HepG2 (cell line): ENCODE results near the gene SLC6A8. TPM values are rescaled to one million over a fixed set of nuclear protein-coding genes. Genes with fewer than 3 reads are reported as not detected.

Source experiments
- ATF4 ChIP-seq, 2 experiments: fragments of 450-650 bp in 1 of 2; sonication (generic) in 1 of 2; formaldehyde crosslinking; IDR thresholded peaks; 2 replicates each; pipeline versions ENCODE4 v1.5.0 to v1.8.0; 2020 to 2022; ENCODE audit warnings: mild to moderate bottlenecking in 1 of 2, missing genetic modification reagents in 1 of 2
- ATF7-NPFF ChIP-seq: sonication (generic); formaldehyde crosslinking; IDR thresholded peaks from 2 replicates; pipeline ENCODE4 v1.8.1; 2023; ENCODE audit warnings: mild to moderate bottlenecking, low read depth, missing genetic modification reagents, moderate library complexity
- ATM ChIP-seq: fragments of 450-650 bp; IDR thresholded peaks from 2 replicates; pipeline ENCODE4 v1.7.1; 2017; ENCODE audit warnings: mild to moderate bottlenecking, borderline replicate concordance
- CBX1 ChIP-seq: IDR thresholded peaks from one replicate; pipeline ENCODE4 v1.6.1; 2016; ENCODE audit warnings: antibody characterized with exemption, low read depth
- CHCHD3 ChIP-seq: sonication (generic); formaldehyde crosslinking; IDR thresholded peaks from 2 replicates; pipeline ENCODE4 v1.8.0; 2022; ENCODE audit warnings: mild to moderate bottlenecking, missing genetic modification reagents, moderate library complexity
- ELF1 ChIP-seq: sonication (generic); formaldehyde crosslinking; IDR thresholded peaks from 2 replicates; pipeline ENCODE4 v1.4.0; 2020; ENCODE audit warnings: missing genetic modification reagents
- ERF ChIP-seq: IDR thresholded peaks from 2 replicates; pipeline ENCODE4 v1.6.1; 2018; ENCODE audit warnings: missing biosample characterization, missing genetic modification reagents
- GABPA ChIP-seq, 2 experiments: IDR thresholded peaks; 2 replicates each; pipeline ENCODE4 v1.6.1; 2011 to 2016; ENCODE audit warnings: low read depth in 2 of 2, low read length in 1 of 2, missing biosample characterization in 1 of 2, missing genetic modification characterization in 1 of 2
- KDM5B ChIP-seq: sonication (generic); formaldehyde crosslinking; IDR thresholded peaks from 2 replicates; pipeline ENCODE4 v1.4.0; 2020; ENCODE audit warnings: missing genetic modification reagents, mild to moderate bottlenecking, borderline replicate concordance
- KLF12 ChIP-seq: sonication (generic); formaldehyde crosslinking; IDR thresholded peaks from 2 replicates; pipeline ENCODE4 v1.4.0; 2020; ENCODE audit warnings: missing genetic modification reagents, borderline replicate concordance
- KLF15 ChIP-seq: sonication (generic); formaldehyde crosslinking; IDR thresholded peaks from 2 replicates; pipeline ENCODE4 v1.8.1; 2023; ENCODE audit warnings: borderline replicate concordance, mild to moderate bottlenecking, inconsistent platforms, missing genetic modification reagents, mixed read lengths
- NR3C1 ChIP-seq: sonication (generic); formaldehyde crosslinking; IDR thresholded peaks from 2 replicates; pipeline ENCODE4 v1.4.0; 2020; ENCODE audit warnings: missing genetic modification reagents
- RAD21 ChIP-seq: fragments of 450-650 bp; formaldehyde crosslinking; IDR thresholded peaks from 2 replicates; pipeline ENCODE4 v1.5.0; 2020; ENCODE audit warnings: mild to moderate bottlenecking
- RBM22 ChIP-seq: fragments of 200-400 bp; formaldehyde crosslinking; optimal IDR thresholded peaks from 2 replicates; pipeline ENCODE3; 2017; ENCODE audit warnings: mild to moderate bottlenecking, low read length, moderate library complexity
- SOX5 ChIP-seq: IDR thresholded peaks from 2 replicates; pipeline ENCODE4 v1.6.1; 2016; ENCODE audit warnings: borderline replicate concordance
- SRF ChIP-seq: IDR thresholded peaks from 2 replicates; pipeline ENCODE4 v1.6.1; 2011; ENCODE audit warnings: mild to moderate bottlenecking, low read depth, low read length, moderate library complexity
- TSC22D2 ChIP-seq: sonication (generic); formaldehyde crosslinking; IDR thresholded peaks from 2 replicates; pipeline ENCODE4 v1.5.1; 2020; ENCODE audit warnings: missing genetic modification reagents, mild to moderate bottlenecking, borderline replicate concordance
- ZFP82 ChIP-seq: sonication (generic); formaldehyde crosslinking; IDR thresholded peaks from 2 replicates; pipeline ENCODE4 v1.5.1; 2020; ENCODE audit warnings: mild to moderate bottlenecking, missing genetic modification reagents, borderline replicate concordance
- ZMYM4 ChIP-seq: sonication (generic); formaldehyde crosslinking; IDR thresholded peaks from 2 replicates; pipeline ENCODE4 v1.8.1; 2023; ENCODE audit warnings: mild to moderate bottlenecking, missing genetic modification reagents
- ZNF224 ChIP-seq: sonication (generic); formaldehyde crosslinking; IDR thresholded peaks from 2 replicates; pipeline ENCODE4 v1.5.0; 2020; ENCODE audit warnings: mild to moderate bottlenecking, missing genetic modification reagents
- ZNF740 ChIP-seq: sonication (generic); formaldehyde crosslinking; IDR thresholded peaks from 2 replicates; pipeline ENCODE4 v1.4.0; 2020; ENCODE audit warnings: missing genetic modification reagents
- polyA plus RNA-seq, 8 experiments: library from polyadenylated mRNA; depleted of rRNA in 3 of 8; stranded (reverse) in 7 of 8; unstranded in 1 of 8; fragments of >200 nt; fragmentation: Illumina TruSeq in 4 of 8; extraction: Trizol in 4 of 8; gene quantifications; 2 replicates each; pipeline versions ENCODE4 v1.2.1 to v1.2.3, GENCODE V29; 2011 to 2016; ENCODE audit warnings: low read depth in 4 of 8, missing spikeins in 1 of 8, mixed read lengths in 1 of 8; ENCODE audit not compliant: insufficient read depth in 1 of 8
- total RNA-seq, 5 experiments: library from RNA; depleted of rRNA; stranded (reverse); fragments of >200 nt; fragmentation: Illumina TruSeq; extraction: Trizol; gene quantifications; 2 replicates each; pipeline ENCODE4 v1.2.3, GENCODE V29; 2016; ENCODE audit warnings: low read depth in 1 of 5
- TF ChIP-seq, protein P1 (sequence below): sonication (generic); formaldehyde crosslinking; IDR thresholded peaks from 2 replicates; pipeline ENCODE4 v1.4.0; 2020; ENCODE audit warnings: missing genetic modification reagents, borderline replicate concordance
- TF ChIP-seq, protein P2 (sequence below): sonication (generic); formaldehyde crosslinking; IDR thresholded peaks from 2 replicates; pipeline ENCODE4 v1.4.0; 2020; ENCODE audit warnings: low read depth, mild to moderate bottlenecking, missing genetic modification reagents

SLC6A8 gene
- total and polyA plus RNA-seq, 2 of the 13 experiments (the other 11 are each of a cell fraction or from before 2014, with no cell fraction given): 13.9 to 176 TPM

- TF ChIP-seq, protein P1, sequence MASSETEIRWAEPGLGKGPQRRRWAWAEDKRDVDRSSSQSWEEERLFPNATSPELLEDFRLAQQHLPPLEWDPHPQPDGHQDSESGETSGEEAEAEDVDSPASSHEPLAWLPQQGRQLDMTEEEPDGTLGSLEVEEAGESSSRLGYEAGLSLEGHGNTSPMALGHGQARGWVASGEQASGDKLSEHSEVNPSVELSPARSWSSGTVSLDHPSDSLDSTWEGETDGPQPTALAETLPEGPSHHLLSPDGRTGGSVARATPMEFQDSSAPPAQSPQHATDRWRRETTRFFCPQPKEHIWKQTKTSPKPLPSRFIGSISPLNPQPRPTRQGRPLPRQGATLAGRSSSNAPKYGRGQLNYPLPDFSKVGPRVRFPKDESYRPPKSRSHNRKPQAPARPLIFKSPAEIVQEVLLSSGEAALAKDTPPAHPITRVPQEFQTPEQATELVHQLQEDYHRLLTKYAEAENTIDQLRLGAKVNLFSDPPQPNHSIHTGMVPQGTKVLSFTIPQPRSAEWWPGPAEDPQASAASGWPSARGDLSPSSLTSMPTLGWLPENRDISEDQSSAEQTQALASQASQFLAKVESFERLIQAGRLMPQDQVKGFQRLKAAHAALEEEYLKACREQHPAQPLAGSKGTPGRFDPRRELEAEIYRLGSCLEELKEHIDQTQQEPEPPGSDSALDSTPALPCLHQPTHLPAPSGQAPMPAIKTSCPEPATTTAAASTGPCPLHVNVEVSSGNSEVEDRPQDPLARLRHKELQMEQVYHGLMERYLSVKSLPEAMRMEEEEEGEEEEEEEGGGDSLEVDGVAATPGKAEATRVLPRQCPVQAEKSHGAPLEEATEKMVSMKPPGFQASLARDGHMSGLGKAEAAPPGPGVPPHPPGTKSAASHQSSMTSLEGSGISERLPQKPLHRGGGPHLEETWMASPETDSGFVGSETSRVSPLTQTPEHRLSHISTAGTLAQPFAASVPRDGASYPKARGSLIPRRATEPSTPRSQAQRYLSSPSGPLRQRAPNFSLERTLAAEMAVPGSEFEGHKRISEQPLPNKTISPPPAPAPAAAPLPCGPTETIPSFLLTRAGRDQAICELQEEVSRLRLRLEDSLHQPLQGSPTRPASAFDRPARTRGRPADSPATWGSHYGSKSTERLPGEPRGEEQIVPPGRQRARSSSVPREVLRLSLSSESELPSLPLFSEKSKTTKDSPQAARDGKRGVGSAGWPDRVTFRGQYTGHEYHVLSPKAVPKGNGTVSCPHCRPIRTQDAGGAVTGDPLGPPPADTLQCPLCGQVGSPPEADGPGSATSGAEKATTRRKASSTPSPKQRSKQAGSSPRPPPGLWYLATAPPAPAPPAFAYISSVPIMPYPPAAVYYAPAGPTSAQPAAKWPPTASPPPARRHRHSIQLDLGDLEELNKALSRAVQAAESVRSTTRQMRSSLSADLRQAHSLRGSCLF (CRISPR knock-in tag): no peak
- no peak for TF ChIP-seq ATF4 (CRISPR knock-in tag; IDR thresholded peaks at IDR 0.05)
- no peak for TF ChIP-seq ZMYM4 (CRISPR knock-in tag)
- no peak for TF ChIP-seq CBX1
- no peak for TF ChIP-seq ZFP82
- peak; percentile 50; the same call in 1 of the 2 replicates for TF ChIP-seq KLF12 (CRISPR knock-in tag)
- TF ChIP-seq SOX5 (CRISPR knock-in tag): no peak
- TF ChIP-seq, protein P2, sequence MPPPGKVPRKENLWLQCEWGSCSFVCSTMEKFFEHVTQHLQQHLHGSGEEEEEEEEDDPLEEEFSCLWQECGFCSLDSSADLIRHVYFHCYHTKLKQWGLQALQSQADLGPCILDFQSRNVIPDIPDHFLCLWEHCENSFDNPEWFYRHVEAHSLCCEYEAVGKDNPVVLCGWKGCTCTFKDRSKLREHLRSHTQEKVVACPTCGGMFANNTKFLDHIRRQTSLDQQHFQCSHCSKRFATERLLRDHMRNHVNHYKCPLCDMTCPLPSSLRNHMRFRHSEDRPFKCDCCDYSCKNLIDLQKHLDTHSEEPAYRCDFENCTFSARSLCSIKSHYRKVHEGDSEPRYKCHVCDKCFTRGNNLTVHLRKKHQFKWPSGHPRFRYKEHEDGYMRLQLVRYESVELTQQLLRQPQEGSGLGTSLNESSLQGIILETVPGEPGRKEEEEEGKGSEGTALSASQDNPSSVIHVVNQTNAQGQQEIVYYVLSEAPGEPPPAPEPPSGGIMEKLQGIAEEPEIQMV (CRISPR knock-in tag): no peak
- TF ChIP-seq ZNF224 (CRISPR knock-in tag): no peak
- peak; percentile 25; the same call in 1 of the 2 replicates for TF ChIP-seq RAD21
- TF ChIP-seq ELF1: peak; percentile 44
- TF ChIP-seq ZNF740 (CRISPR knock-in tag): no peak
- no peak for TF ChIP-seq NR3C1 (CRISPR knock-in tag)
- TF ChIP-seq RBM22: no peak
- no peak for TF ChIP-seq ERF
- no peak for TF ChIP-seq SRF
- no peak for TF ChIP-seq GABPA (IDR thresholded peaks at IDR 0.05; ENCODE audit: low read depth, low read length)
- TF ChIP-seq GABPA (CRISPR knock-in tag; IDR thresholded peaks at IDR 0.05; ENCODE audit: low read depth): peak; percentile 68; the same call in 1 of the 2 replicates
- no peak for TF ChIP-seq TSC22D2 (CRISPR knock-in tag)
- no peak for TF ChIP-seq ATM
- no peak for TF ChIP-seq ATF7-NPFF (CRISPR knock-in tag)
- no peak for TF ChIP-seq KDM5B (CRISPR knock-in tag)
- no peak for TF ChIP-seq CHCHD3 (CRISPR knock-in tag)
- no peak for TF ChIP-seq KLF15 (CRISPR knock-in tag)
Observed at GRCh38 chrX:153724252-153725038, 36.7 kb downstream of the SLC6A8 start, which contains the start of the genes ABCD1 and BCAP31 (continued).
